HFFc6 (cell line): ENCODE results near the gene CIROP. TPM values are rescaled to one million over a fixed set of nuclear protein-coding genes. Genes with fewer than 3 reads are reported as not detected.

Source experiments
- DNase-seq: peaks from one replicate; pipeline ENCODE4 v3.0.0-alpha.2; 2018
- H3K27ac Mint-ChIP-seq: 2 replicates; pipeline ENCODE4 v1.8.0; 2020; ENCODE audit warnings: mild to moderate bottlenecking, mixed read lengths
- H3K27me3 Mint-ChIP-seq: 2 replicates; pipeline ENCODE4 v1.8.0; 2021; ENCODE audit warnings: mild to moderate bottlenecking, moderate library complexity, mixed read lengths; ENCODE audit not compliant: insufficient read depth
- H3K36me3 Mint-ChIP-seq: 2 replicates; pipeline ENCODE4 v1.8.0; 2021; ENCODE audit warnings: low read depth, mixed read lengths
- H3K4me1 Mint-ChIP-seq: 2 replicates; pipeline ENCODE4 v1.8.0; 2020; ENCODE audit warnings: low read depth, mixed read lengths
- H3K4me3 Mint-ChIP-seq: 2 replicates; pipeline ENCODE4 v1.8.0; 2020; ENCODE audit warnings: mild to moderate bottlenecking, moderate library complexity, mixed read lengths
- H3K9me3 Mint-ChIP-seq: 2 replicates; pipeline ENCODE4 v1.8.0; 2020; ENCODE audit warnings: mild to moderate bottlenecking, mixed read lengths
- total RNA-seq, 6 experiments: library from RNA; stranded (reverse); fragmentation: NEBNext Ultra II Directional; extraction: Animal tissue kit (Norgen Biotek cat#: 25700); gene quantifications; 2 replicates in 1 of 6; 3 replicates in 5 of 6; pipeline ENCODE4 v1.2.3, GENCODE V29; 2021
- TF ChIP-seq, protein P1 (sequence below): fragments of 200-600 bp; sonication (generic); IDR thresholded peaks from 2 replicates; pipeline ENCODE4 v1.5.0; 2021; ENCODE audit warnings: antibody characterized with exemption, mild to moderate bottlenecking

The CIROP gene
- total RNA-seq, 6 experiments from 2014 or later: not detected

DNA sequence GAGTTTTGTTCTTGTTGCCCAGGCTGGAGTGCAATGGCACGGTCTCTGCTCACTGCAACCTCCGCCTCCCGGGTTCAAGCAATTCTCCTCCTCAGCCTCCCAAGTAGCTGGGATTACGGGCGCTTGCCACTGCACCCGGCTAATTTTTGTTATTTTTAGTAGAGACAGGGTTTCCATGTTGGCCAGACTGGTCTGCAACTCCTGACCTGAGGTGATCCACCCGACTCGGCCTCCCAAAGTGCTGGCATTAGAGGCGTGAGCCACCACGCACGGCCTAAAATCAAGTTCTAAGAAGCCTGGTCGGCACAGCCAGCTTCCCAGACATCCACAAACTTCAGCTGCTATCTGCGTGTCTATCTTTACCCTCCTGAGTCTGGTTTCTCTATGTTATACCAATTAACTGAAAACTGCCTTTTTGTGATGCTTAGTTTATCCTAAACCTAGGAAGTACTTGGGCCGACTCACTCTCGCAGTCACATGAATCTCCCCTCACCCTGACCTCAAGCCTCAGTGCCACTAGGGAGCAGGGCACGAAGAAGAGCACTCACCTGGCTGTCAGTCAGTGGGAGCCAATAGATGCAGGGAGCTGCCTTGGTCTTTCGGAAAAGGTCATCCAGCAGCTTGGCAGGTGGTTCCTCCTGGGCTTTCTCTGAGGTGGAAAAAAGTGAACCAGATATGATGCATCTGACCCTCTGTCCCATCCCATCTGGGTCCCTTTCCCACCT is 44.1 kb downstream of the CIROP start:
- Mint-ChIP-seq H3K27me3 (peaks cover 4% of the 10 kb centered on the region), H3K36me3 (peaks cover 34% of the 10 kb centered on the region), H3K27ac (peak overlapping the region; percentile 46; the same call in 1 of the 2 replicates), H3K4me3 (no peak overlapping the region), H3K4me1 (peaks cover 60% of the 10 kb centered on the region), H3K9me3 (no peaks in the 10 kb centered on the region)
- no peak for DNase-seq
- TF ChIP-seq, protein P1, sequence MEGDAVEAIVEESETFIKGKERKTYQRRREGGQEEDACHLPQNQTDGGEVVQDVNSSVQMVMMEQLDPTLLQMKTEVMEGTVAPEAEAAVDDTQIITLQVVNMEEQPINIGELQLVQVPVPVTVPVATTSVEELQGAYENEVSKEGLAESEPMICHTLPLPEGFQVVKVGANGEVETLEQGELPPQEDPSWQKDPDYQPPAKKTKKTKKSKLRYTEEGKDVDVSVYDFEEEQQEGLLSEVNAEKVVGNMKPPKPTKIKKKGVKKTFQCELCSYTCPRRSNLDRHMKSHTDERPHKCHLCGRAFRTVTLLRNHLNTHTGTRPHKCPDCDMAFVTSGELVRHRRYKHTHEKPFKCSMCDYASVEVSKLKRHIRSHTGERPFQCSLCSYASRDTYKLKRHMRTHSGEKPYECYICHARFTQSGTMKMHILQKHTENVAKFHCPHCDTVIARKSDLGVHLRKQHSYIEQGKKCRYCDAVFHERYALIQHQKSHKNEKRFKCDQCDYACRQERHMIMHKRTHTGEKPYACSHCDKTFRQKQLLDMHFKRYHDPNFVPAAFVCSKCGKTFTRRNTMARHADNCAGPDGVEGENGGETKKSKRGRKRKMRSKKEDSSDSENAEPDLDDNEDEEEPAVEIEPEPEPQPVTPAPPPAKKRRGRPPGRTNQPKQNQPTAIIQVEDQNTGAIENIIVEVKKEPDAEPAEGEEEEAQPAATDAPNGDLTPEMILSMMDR: no peak

DNA sequence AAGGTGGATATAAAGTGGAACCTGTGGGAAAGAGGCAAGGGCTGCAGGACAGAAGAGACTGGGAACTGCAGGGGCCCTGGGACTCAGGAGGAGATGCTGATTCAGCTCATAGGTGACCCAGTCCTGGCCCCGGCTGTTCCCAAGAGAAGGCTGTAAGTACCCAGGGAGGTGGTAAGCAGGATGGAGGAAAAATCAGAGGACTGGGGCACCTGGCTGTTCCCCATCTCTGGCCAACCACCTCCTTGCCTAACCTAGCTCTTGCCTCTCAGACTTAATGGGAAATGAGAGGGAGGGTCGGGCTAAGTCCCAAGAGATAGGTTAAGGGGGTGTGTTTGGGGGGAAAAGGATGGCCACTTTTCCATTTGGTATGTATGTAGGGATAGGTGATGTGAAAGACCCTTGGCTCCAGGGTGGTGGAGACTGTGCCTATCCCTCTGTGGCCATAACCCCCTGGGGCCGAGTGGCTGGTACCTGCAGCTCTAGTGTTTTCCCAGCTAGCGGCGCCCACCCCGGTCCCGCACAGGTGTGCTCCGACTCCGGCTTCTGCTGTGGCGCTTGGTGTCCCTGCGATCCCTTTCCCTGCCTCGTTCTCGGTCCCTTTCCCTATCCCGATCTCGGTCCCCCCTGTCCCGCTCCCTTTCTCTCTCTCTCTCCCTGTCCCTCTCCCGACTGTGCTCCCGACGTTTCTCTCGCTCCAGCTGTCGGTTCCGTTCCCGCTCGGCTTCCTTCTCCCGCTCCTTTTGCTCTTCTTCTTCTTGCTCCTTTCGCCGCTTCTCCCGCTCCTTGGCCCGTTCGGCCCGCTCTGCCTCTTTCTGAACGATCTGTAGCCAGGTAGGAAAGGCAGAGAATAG is 45.9 kb downstream of the CIROP start:
- no peak overlapping the region for H3K4me3 Mint-ChIP-seq
- peaks cover 56% of the 10 kb centered on the region for H3K4me1 Mint-ChIP-seq
- peaks cover 26% of the 10 kb centered on the region for H3K36me3 Mint-ChIP-seq
- H3K9me3 Mint-ChIP-seq: no peaks in the 10 kb centered on the region
- H3K27ac Mint-ChIP-seq: peak overlapping the region; percentile 73
- H3K27me3 Mint-ChIP-seq: peaks cover 4% of the 10 kb centered on the region
- TF ChIP-seq, protein P1: no peak
- DNase-seq: no peak

DNA sequence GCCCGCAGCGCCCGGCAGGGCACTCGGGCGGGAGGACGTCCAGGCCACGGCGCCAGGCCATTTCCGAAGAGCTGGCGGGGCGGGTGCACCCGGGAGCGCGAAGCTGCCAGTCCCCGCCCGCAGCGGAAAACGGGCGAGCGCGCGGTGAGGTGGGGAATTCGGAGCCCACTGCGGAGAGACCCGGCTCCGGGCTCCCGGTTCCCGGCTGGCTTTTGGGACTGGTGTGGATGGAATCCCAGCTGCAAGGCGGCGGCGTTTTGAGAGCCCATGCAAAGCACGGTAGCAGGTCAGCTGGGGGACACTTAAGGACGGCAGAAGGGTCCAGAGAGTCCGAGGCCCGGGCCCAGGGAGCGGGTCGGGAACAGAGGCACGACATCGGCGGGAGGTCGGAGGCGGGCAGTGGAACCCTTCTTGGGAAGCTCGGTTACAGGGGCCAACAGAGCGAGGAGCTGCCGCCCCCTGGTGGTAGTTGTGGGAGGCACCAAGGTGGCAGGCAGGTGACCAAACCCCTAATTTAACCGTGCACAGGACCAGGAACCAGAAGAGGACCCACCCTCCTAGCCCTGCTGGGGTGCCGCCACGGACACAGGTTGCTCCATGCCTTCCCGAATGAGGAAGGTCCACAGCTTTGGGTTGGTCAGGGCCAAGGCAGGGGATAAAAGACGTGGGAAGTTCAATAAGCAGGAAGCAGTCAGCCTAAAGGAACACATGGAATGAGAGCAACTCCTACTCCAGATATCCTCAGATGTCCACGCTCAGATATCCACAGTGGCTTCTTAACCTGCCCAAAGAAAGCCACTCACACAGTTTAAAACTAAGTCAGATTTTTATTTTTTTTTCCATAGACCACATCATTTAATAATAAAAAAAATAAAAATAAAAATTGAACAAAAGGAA is 46.8 kb downstream of the CIROP start:
- peak overlapping the region; percentile 73 for H3K27ac Mint-ChIP-seq
- no peaks in the 10 kb centered on the region for H3K9me3 Mint-ChIP-seq
- DNase-seq: peak; percentile 65
- TF ChIP-seq, protein P1: peak; percentile 99
- H3K27me3 Mint-ChIP-seq: peaks cover 4% of the 10 kb centered on the region
- peak overlapping the region; percentile 85 for H3K4me3 Mint-ChIP-seq
- peaks cover 17% of the 10 kb centered on the region for H3K36me3 Mint-ChIP-seq
- H3K4me1 Mint-ChIP-seq: peaks cover 47% of the 10 kb centered on the region

DNA sequence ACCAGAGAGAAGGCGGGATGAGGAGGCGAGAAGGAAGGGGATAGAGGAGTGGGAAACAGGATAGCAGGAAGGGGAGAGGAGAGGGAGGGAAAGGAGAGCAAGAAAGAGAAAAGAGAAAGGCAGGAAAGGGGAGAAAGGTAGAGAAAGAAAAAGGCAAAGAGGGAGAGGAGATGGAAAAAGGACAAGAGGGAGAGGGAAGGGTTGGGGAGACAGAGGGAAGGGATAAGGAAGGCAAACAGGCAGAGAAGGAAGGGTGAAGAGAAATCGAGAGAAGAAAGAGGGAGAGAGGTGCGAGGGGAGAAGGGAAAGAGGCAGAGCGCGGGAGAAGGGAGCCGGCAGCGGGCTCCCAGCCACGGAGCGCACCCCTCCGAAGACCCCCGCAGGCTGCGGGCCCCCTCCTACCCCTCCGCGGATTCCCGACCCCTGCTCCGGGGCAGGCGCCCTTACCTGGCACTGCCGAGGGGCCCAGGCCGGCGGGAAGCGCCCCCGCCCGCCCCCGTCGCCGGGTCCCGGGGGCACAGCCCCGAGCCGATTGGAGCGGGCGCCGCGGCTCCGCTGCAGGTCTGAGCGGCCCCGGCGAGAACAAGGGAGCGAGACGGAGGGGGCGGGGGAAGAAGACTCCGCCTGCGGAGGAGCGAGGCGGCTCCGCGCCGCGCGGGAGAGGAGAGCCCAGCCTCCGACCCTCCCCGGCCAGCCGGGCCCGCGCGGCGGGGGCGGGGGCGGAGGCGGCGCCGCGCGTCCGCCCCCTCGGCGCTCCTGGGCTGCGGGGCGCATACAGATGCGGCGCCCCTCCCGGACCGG is 47.6 kb downstream of the CIROP start, which contains the start of gene CDH24:
CDH24 (minus strand) TSS at position 565 of the 801 bp plus-strand sequence. CDS start 1,787 bp downstream, outside the sequence.
- TF ChIP-seq, protein P1: no peak
- Mint-ChIP-seq H3K27me3 (peaks cover 6% of the 10 kb centered on the region), H3K27ac (peak within 1 kb of the TSS; percentile 73), H3K4me3 (peak within 1 kb of the TSS; percentile 88), H3K36me3 (peaks cover 9% of the 10 kb centered on the region), H3K4me1 (peaks cover 39% of the 10 kb centered on the region), H3K9me3 (no peaks in the 10 kb centered on the region)
- DNase-seq: peak; percentile 26
